ENCODE results near the gene RIMKLA. TPM values are rescaled to one million over a fixed set of nuclear protein-coding genes. Genes with fewer than 3 reads are reported as not detected.

The RIMKLA gene
- total and polyA plus RNA-seq, 2 donors (not counting 1 experiment from before 2014, with no cell fraction given), result 0.01 TPM; not detected in 1

DNA sequence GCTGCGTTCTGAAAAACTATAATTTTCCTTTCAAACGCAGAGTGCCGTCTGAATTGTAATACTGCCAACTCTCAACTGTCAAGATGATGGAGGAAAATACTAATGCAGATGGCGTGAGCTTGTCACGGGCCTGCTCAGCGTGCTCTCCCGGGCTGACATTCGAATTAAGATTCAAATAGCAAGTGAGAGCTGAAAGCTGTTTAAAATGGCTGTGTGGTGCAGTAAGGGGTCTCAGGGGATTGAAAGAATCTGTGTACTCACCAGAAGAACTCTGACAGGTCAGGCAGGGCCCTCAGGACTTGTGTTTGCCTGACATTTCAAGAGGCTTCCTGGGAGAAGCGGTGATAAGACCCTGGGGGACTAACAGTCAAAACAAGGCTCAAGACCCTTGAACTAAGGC lies 42.1 kb downstream of the RIMKLA start:
- H3K27me3 ChIP-seq (replicated peaks in 1 of 4; ENCODE audit: control extremely low read depth in 1 of 4, control insufficient read depth in 3 of 4, insufficient read depth in 4 of 4, low read length in 3 of 4), result no peaks in the 10 kb centered on the region
- H3K4me2 ChIP-seq (replicated peaks; ENCODE audit: low read depth, low read length, poor library complexity, severe bottlenecking), result no peak overlapping the region
- intact Hi-C loops (cut with micrococcal nuclease), result no loop called here
- no peak for DNase-seq
- H3K27ac Mint-ChIP-seq, result no peak overlapping the region
- no peaks in the 10 kb centered on the region for H3K36me3 ChIP-seq (replicated peaks in 1 of 2; ENCODE audit: control extremely low read depth in 1 of 2, control insufficient read depth in 1 of 2, extremely low read depth in 1 of 2, insufficient read depth in 2 of 2, low read length in 1 of 2)
- no peaks in the 10 kb centered on the region for H3K9me3 ChIP-seq (ENCODE audit: control extremely low read depth in 1 of 3, control insufficient read depth in 2 of 3, insufficient read depth in 1 of 3, low read length in 2 of 3)
- TF ChIP-seq EZH2 (IDR thresholded peaks at IDR 0.05; ENCODE audit: borderline replicate concordance, insufficient read depth, low read depth, low read length, poor library complexity, severe bottlenecking), result no peak
- no peak for TF ChIP-seq CTCF (IDR thresholded peaks at IDR 0.05)
- H3K4me3 ChIP-seq (ENCODE audit: control extremely low read depth in 1 of 5, extremely low read depth in 1 of 5, insufficient read depth in 1 of 5, low read depth in 2 of 5, low read length in 4 of 5), result no peak overlapping the region
- ChIA-PET POLR2A (no interaction called here), CTCF (no interaction called here)
- no peaks in the 10 kb centered on the region for H3K4me1 Mint-ChIP-seq
- H3K9me3 Mint-ChIP-seq (ENCODE audit: insufficient read depth), result no peaks in the 10 kb centered on the region
- peaks cover 20% of the 10 kb centered on the region for H3K27me3 Mint-ChIP-seq
- ATAC-seq (ENCODE audit: low read depth), result no peak
- no peak overlapping the region for H2AFZ ChIP-seq (ENCODE audit: insufficient read depth, low read depth, low read length, poor library complexity, severe bottlenecking)
- H3K27ac ChIP-seq (ENCODE audit: low read length in 2 of 2), result no peak overlapping the region
- H4K20me1 ChIP-seq (ENCODE audit: control insufficient read depth, insufficient read depth, low read length, poor library complexity, severe bottlenecking), result no peaks in the 10 kb centered on the region
- no peaks in the 10 kb centered on the region for H3K79me2 ChIP-seq (ENCODE audit: control insufficient read depth, insufficient read depth, low read length)
- no peak overlapping the region for H3K9ac ChIP-seq (ENCODE audit: low read length)
- 90% methylated on average over 6 of the region's 9 CpGs for WGBS (ENCODE audit: insufficient coverage)
- H3K4me3 Mint-ChIP-seq, result no peak overlapping the region
- H3K4me1 ChIP-seq (ENCODE audit: control insufficient read depth in 2 of 2, insufficient read depth in 2 of 2, low read length in 2 of 2), result no peaks in the 10 kb centered on the region

DNA sequence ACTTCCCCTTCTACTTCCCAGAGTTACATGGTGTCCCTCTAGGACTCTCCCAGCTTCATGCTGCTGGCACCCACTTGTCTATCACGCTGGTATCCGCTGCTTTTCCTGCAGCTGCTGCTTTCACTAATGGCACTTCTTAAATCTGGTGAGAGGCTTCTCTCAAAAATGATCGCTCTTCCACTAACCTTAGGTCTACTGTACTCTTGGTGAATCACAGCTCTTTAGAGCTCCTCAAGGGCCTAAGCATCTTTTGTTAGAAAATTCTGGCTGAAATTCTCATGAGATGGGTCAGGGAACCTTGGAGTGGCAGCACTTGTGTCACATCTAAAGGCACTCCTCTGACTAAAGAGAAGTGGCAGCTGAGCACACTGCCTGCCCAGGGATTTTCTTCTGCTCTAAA lies 43.1 kb downstream of the RIMKLA start:
- DNase-seq, result no peak
- ChIA-PET CTCF (no interaction called here), POLR2A (no interaction called here)
- Histone ChIP-seq H3K9me3 (ENCODE audit: control extremely low read depth in 1 of 3, control insufficient read depth in 2 of 3, insufficient read depth in 1 of 3, low read length in 2 of 3) (no peaks in the 10 kb centered on the region), H3K9ac (ENCODE audit: low read length) (no peak overlapping the region), H3K79me2 (ENCODE audit: control insufficient read depth, insufficient read depth, low read length) (no peaks in the 10 kb centered on the region), H3K27me3 (replicated peaks in 1 of 4; ENCODE audit: control extremely low read depth in 1 of 4, control insufficient read depth in 3 of 4, insufficient read depth in 4 of 4, low read length in 3 of 4) (no peaks in the 10 kb centered on the region), H3K27ac (ENCODE audit: low read length in 2 of 2) (no peak overlapping the region), H3K4me3 (ENCODE audit: control extremely low read depth in 1 of 5, extremely low read depth in 1 of 5, insufficient read depth in 1 of 5, low read depth in 2 of 5, low read length in 4 of 5) (no peak overlapping the region), H2AFZ (ENCODE audit: insufficient read depth, low read depth, low read length, poor library complexity, severe bottlenecking) (no peak overlapping the region), H3K4me1 (ENCODE audit: control insufficient read depth in 2 of 2, insufficient read depth in 2 of 2, low read length in 2 of 2) (no peaks in the 10 kb centered on the region), H4K20me1 (ENCODE audit: control insufficient read depth, insufficient read depth, low read length, poor library complexity, severe bottlenecking) (no peaks in the 10 kb centered on the region), H3K36me3 (replicated peaks in 1 of 2; ENCODE audit: control extremely low read depth in 1 of 2, control insufficient read depth in 1 of 2, extremely low read depth in 1 of 2, insufficient read depth in 2 of 2, low read length in 1 of 2) (no peaks in the 10 kb centered on the region), H3K4me2 (replicated peaks; ENCODE audit: low read depth, low read length, poor library complexity, severe bottlenecking) (no peak overlapping the region)
- Mint-ChIP-seq H3K4me1 (no peaks in the 10 kb centered on the region), H3K4me3 (no peak overlapping the region), H3K27me3 (peaks cover 20% of the 10 kb centered on the region), H3K9me3 (ENCODE audit: insufficient read depth) (no peaks in the 10 kb centered on the region), H3K27ac (no peak overlapping the region)
- intact Hi-C loops (cut with micrococcal nuclease), result no loop called here
- 96% methylated on average over 2 of the region's 3 CpGs for WGBS (ENCODE audit: insufficient coverage)
- TF ChIP-seq CTCF (IDR thresholded peaks at IDR 0.05), result no peak
- no peak for TF ChIP-seq EZH2 (IDR thresholded peaks at IDR 0.05; ENCODE audit: borderline replicate concordance, insufficient read depth, low read depth, low read length, poor library complexity, severe bottlenecking)
- no peak for ATAC-seq (ENCODE audit: low read depth)
